HG02970 (cell line): Measurements from ENCODE around the gene CCDC186.
"Not testable (repeated sequence)": the region's sequence is repeated elsewhere in the genome, so short reads cannot be mapped to it uniquely, and the experiment has no call there.

Experiments used
- ATAC-seq: cut with Tn5 transposase; IDR thresholded peaks from one replicate; pipeline ENCODE4 v1.9.1; 2021; ENCODE audit warnings: mild to moderate bottlenecking, moderate library complexity, moderate number of reproducible peaks; ENCODE audit not compliant: unreplicated experiment, low FRiP score

CCDC186 gene

GRCh38 chr10:114175667-114176066 lies 1.7 kb upstream of the CCDC186 start:
- ATAC-seq, result no peak

GRCh38 chr10:114174695-114175188 lies 739 bp upstream of the CCDC186 start:
- ATAC-seq, result no peak

GRCh38 chr10:114173603-114173920 lies 441 bp downstream of the CCDC186 start:
- no peak for ATAC-seq

GRCh38 chr10:114172776-114173602 lies 1.0 kb downstream of the CCDC186 start:
- ATAC-seq, result no peak

GRCh38 chr10:114172216-114172615 lies 1.8 kb downstream of the CCDC186 start:
- ATAC-seq, result no peak

GRCh38 chr10:114168450-114169009 lies 5.5 kb downstream of the CCDC186 start:
- ATAC-seq, result no peak

GRCh38 chr10:114167985-114168384 lies 6.0 kb downstream of the CCDC186 start:
- no peak for ATAC-seq

- ATAC-seq, result no peak
These were observed 7.5 kb downstream of the CCDC186 start for GRCh38 chr10:114166494-114166893.

GRCh38 chr10:114166043-114166442 lies 8.0 kb downstream of the CCDC186 start:
- no peak for ATAC-seq

GRCh38 chr10:114163062-114163461 lies 10.9 kb downstream of the CCDC186 start:
- ATAC-seq, result no peak

- no peak for ATAC-seq
These were observed 16.1 kb downstream of the CCDC186 start for GRCh38 chr10:114157912-114158311.

GRCh38 chr10:114151892-114152291 lies 22.1 kb downstream of the CCDC186 start:
- no peak for ATAC-seq

- ATAC-seq, result no peak
These were observed 22.5 kb downstream of the CCDC186 start for GRCh38 chr10:114151486-114151885.

GRCh38 chr10:114149476-114149875 lies 24.5 kb downstream of the CCDC186 start:
- ATAC-seq, result not testable (repeated sequence)

GRCh38 chr10:114143160-114143559 lies 30.8 kb downstream of the CCDC186 start:
- no peak for ATAC-seq

GRCh38 chr10:114142018-114142417 lies 32.0 kb downstream of the CCDC186 start:
- no peak for ATAC-seq

- not testable (repeated sequence) for ATAC-seq
These were observed 33.2 kb downstream of the CCDC186 start for GRCh38 chr10:114140827-114141226.

GRCh38 chr10:114140036-114140435 lies 34.0 kb downstream of the CCDC186 start:
- no peak for ATAC-seq

GRCh38 chr10:114138581-114138980 lies 35.4 kb downstream of the CCDC186 start:
- ATAC-seq, result no peak

- no peak for ATAC-seq
These were observed 38.5 kb downstream of the CCDC186 start for GRCh38 chr10:114135476-114135875.

- ATAC-seq, result no peak
These were observed 42.9 kb downstream of the CCDC186 start for GRCh38 chr10:114131094-114131493.

- no peak for ATAC-seq
These were observed 53.0 kb downstream of the CCDC186 start for GRCh38 chr10:114121031-114121430.
